K562 (cell line): ENCODE measurements around the gene COL6A1. TPM values are rescaled to one million over a fixed set of nuclear protein-coding genes. Genes with fewer than 3 reads are reported as not detected.

Experiments
- ATAC-seq: fragments of 200-7000 bp; cut with Tn5 transposase; 3 replicates; pipeline ENCODE4 v1.9.1; 2020; ENCODE audit warnings: moderate library complexity
- BruUV-seq: library from RNA; stranded (reverse); fragments of 400-500 nt; replicated peaks from 2 replicates; lab custom pipeline; 2021; lab: Mats Ljungman, UMichigan
- CTCF ChIA-PET: fragments of 300-600 bp; formaldehyde crosslinking; extraction: SDS; loops from one replicate; lab custom pipeline; 2021; ENCODE audit warnings: low intra/inter-chr PET ratio; lab: Yijun Ruan, JAX
- POLR2A ChIA-PET: fragments of 300-600, 350-650 bp; sonication (Branson Sonifier 250); formaldehyde crosslinking; extraction: SDS; loops from one replicate; lab custom pipeline; 2021; ENCODE audit warnings: antibody characterized with exemption, inconsistent platforms; lab: Yijun Ruan, JAX
- DNase-seq, 4 experiments: peaks; one replicate each; pipeline versions ENCODE4 v3.0.0 to v3.0.0-alpha.2; 2011 to 2018; ENCODE audit warnings: low spot score in 3 of 4, mixed read lengths in 3 of 4; ENCODE audit errors: extremely low read depth in 1 of 4
- FAIRE-seq: peaks from 2 replicates; lab custom pipeline; 2011; peaks lifted over from hg19 to GRCh38; lab: Jason Lieb, UNC
- H2AFZ ChIP-seq: 2 replicates; pipeline ENCODE4 v1.6.0; 2011; ENCODE audit warnings: low read depth, low read length, control low read depth, inconsistent platforms
- H3K27ac ChIP-seq: fragments of 200-600 bp; 3 replicates; pipeline ENCODE4 v1.8.0; 2011; ENCODE audit warnings: low read depth, mild to moderate bottlenecking, control low read depth, inconsistent platforms, low read length, moderate library complexity, mixed read lengths; ENCODE audit errors: extremely low read depth
- H3K27me3 ChIP-seq, 2 experiments: fragments of 300-600 bp in 1 of 2; 2 replicates in 1 of 2; 3 replicates in 1 of 2; pipeline versions ENCODE4 v1.6.0 to v1.8.0; 2011; ENCODE audit warnings: inconsistent platforms in 2 of 2, low read length in 2 of 2, mild to moderate bottlenecking in 1 of 2, mixed read lengths in 1 of 2, moderate library complexity in 1 of 2; ENCODE audit not compliant: control insufficient read depth in 2 of 2, insufficient read depth in 2 of 2
- H3K36me3 ChIP-seq: fragments of 300-600 bp; 3 replicates; pipeline ENCODE4 v1.8.0; 2011; ENCODE audit warnings: mild to moderate bottlenecking, low read length, inconsistent platforms; ENCODE audit not compliant: control insufficient read depth, insufficient read depth
- H3K4me1 ChIP-seq, 2 experiments: fragments of 200-600 bp in 1 of 2; replicated peaks in 1 of 2; 2 replicates in 1 of 2; 3 replicates in 1 of 2; pipeline versions ENCODE4 v1.5.1 to v1.8.0; 2011; ENCODE audit warnings: inconsistent platforms in 2 of 2, low read length in 2 of 2, mild to moderate bottlenecking in 1 of 2, mixed read lengths in 1 of 2, moderate library complexity in 1 of 2; ENCODE audit not compliant: control insufficient read depth in 2 of 2, insufficient read depth in 2 of 2
- H3K4me2 ChIP-seq: 2 replicates; pipeline ENCODE4 v1.6.1; 2011; ENCODE audit warnings: low read length, control low read depth, inconsistent platforms, mixed read lengths; ENCODE audit not compliant: insufficient read depth
- H3K4me3 ChIP-seq: fragments of 200-600 bp; sonication (generic), shearing (Covaris generic); 2 replicates; pipeline ENCODE4 v1.5.1; 2016; ENCODE audit warnings: control low read depth, inconsistent platforms
- H3K79me2 ChIP-seq: fragments of 200-600 bp; 3 replicates; pipeline ENCODE4 v1.8.0; 2011; ENCODE audit warnings: low read length, inconsistent platforms; ENCODE audit not compliant: control insufficient read depth, insufficient read depth
- H3K9ac ChIP-seq, 2 experiments: 2 replicates each; pipeline versions ENCODE4 v1.6.0 to v1.6.1; 2011; ENCODE audit warnings: low read depth in 2 of 2, low read length in 2 of 2, control low read depth in 1 of 2, inconsistent platforms in 1 of 2, mild to moderate bottlenecking in 1 of 2, mixed read lengths in 1 of 2; ENCODE audit not compliant: insufficient read depth in 1 of 2
- H3K9me1 ChIP-seq: one replicate; pipeline ENCODE4 v1.6.0; 2011; ENCODE audit warnings: inconsistent platforms, mild to moderate bottlenecking, low read length, moderate library complexity; ENCODE audit not compliant: control insufficient read depth, insufficient read depth
- H3K9me3 ChIP-seq: replicated peaks from 2 replicates; pipeline ENCODE4 v1.5.1; 2011; ENCODE audit warnings: low read depth, low read length, inconsistent platforms; ENCODE audit not compliant: control insufficient read depth, insufficient read depth
- H4K20me1 ChIP-seq: replicated peaks from 2 replicates; pipeline ENCODE4 v1.6.1; 2011; ENCODE audit warnings: low read length, inconsistent platforms, mixed read lengths; ENCODE audit not compliant: control insufficient read depth, insufficient read depth
- CCNT2 ChIP-seq: IDR thresholded peaks from 2 replicates; pipeline ENCODE4 v1.6.1; 2011; ENCODE audit warnings: borderline replicate concordance, low read depth, mild to moderate bottlenecking, moderate library complexity, mixed read lengths, low read length; ENCODE audit not compliant: insufficient read length; ENCODE audit errors: extremely low read depth
- EGR1 ChIP-seq: fragments of 450-650 bp; conservative IDR thresholded peaks from 2 replicates; pipeline ENCODE4 v1.6.1; 2017; ENCODE audit warnings: mild to moderate bottlenecking
- FIP1L1 ChIP-seq: fragments of 200-400 bp; formaldehyde crosslinking; IDR thresholded peaks from 2 replicates; pipeline ENCODE4 v1.6.1; 2018; ENCODE audit warnings: mild to moderate bottlenecking, low read depth, low read length; ENCODE audit not compliant: poor library complexity, severe bottlenecking
- KAT2B ChIP-seq: IDR thresholded peaks from one replicate; pipeline ENCODE4 v1.6.1; 2012; ENCODE audit warnings: low read depth, mild to moderate bottlenecking, control low read depth, inconsistent platforms, low read length, moderate library complexity
- SRSF1 ChIP-seq: fragments of 200-400 bp; formaldehyde crosslinking; IDR thresholded peaks from 2 replicates; pipeline ENCODE4 v1.6.1; 2017; ENCODE audit warnings: mild to moderate bottlenecking, low read depth, low read length, moderate library complexity
- ZKSCAN1 ChIP-seq: fragments of 150-350 bp; IDR thresholded peaks from 2 replicates; pipeline ENCODE4 v1.6.1; 2016; ENCODE audit warnings: low read depth, low read length
- ZNF239 ChIP-seq: fragments of 250-450 bp; sonication (Bioruptor Pico); IDR thresholded peaks from 2 replicates; pipeline ENCODE4 v1.4.0; 2020; ENCODE audit warnings: mild to moderate bottlenecking
- ZNF79 ChIP-seq: fragments of 250-450 bp; sonication (Bioruptor Pico); IDR thresholded peaks from 2 replicates; pipeline ENCODE4 v1.4.0; 2020; ENCODE audit warnings: low read depth, mild to moderate bottlenecking, moderate library complexity
- WGBS: fragments of 100-300 bp; shearing (Covaris generic); methylation state at CpG from one replicate; pipeline ENCODE4 v1.1.6; 2016; ENCODE audit warnings: low coverage, mixed read lengths; ENCODE audit not compliant: insufficient coverage; ENCODE audit errors: missing lambda C conversion rate; 5-methylcytosine and 5-hydroxymethylcytosine counted together
- in situ Hi-C: fragments of 300-500 bp; cut with MboI; formaldehyde crosslinking; loops from 4 replicates; pipeline ENCODE4 v1.15.0; 2018; ENCODE audit warnings: inconsistent platforms, mixed read lengths
- intact Hi-C: fragments of 100-400 bp; cut with micrococcal nuclease; formaldehyde crosslinking; loops from 2 replicates; pipeline ENCODE4 v1.14.2; 2022
- polyA plus RNA-seq, 8 experiments: library from polyadenylated mRNA; depleted of rRNA in 4 of 8; stranded (reverse) in 5 of 8; unstranded in 3 of 8; fragments of >200 nt; fragmentation: Nextera tagmentation in 2 of 8; fragmentation: Illumina TruSeq in 1 of 8; extraction: Ambion mirVana in 2 of 8; extraction: Trizol in 1 of 8; gene quantifications; 2 replicates each; pipeline versions ENCODE4 v1.2.1 to v1.2.3, GENCODE V29; 2011 to 2014; ENCODE audit warnings: inconsistent platforms in 1 of 8, missing spikeins in 1 of 8
- total RNA-seq, 7 experiments: library from RNA; depleted of rRNA in 6 of 7; stranded (reverse); fragments of >200 nt in 6 of 7; fragmentation: Illumina TruSeq in 2 of 7; extraction: Trizol in 2 of 7; gene quantifications; 2 replicates each; pipeline versions ENCODE4 v1.2.1 to v1.2.3, GENCODE V29; 2011 to 2021; ENCODE audit warnings: low replicate concordance in 1 of 7
- TF ChIP-seq, protein P1 (sequence below): IDR thresholded peaks from 2 replicates; pipeline ENCODE4 v1.6.1; 2016; ENCODE audit warnings: missing genetic modification characterization, missing compliant biosample characterization
- TF ChIP-seq, protein P2 (sequence below), 2 experiments: fragments of 450-650 bp; conservative IDR thresholded peaks; 2 replicates each; pipeline ENCODE4 v1.6.1; 2017; ENCODE audit warnings: mild to moderate bottlenecking in 2 of 2, moderate library complexity in 2 of 2
- TF ChIP-seq, protein P3 (sequence below), 2 experiments: fragments of 450-650 bp in 1 of 2; sonication (generic) in 1 of 2; formaldehyde crosslinking in 1 of 2; IDR thresholded peaks in 1 of 2; conservative IDR thresholded peaks in 1 of 2; 2 replicates each; pipeline versions ENCODE4 v1.6.1 to v1.8.1; 2016 to 2023; ENCODE audit warnings: mild to moderate bottlenecking in 2 of 2, moderate library complexity in 2 of 2, inconsistent platforms in 1 of 2, missing genetic modification reagents in 1 of 2

The COL6A1 gene
- total and polyA plus RNA-seq, 9 of the 15 experiments (the other 6 are each of a cell fraction or from before 2014, with no cell fraction given) = 0.07 to 1.3 (median 0.14) TPM; not detected in 3

GRCh38 chr21:45954921-45955320 is 26.6 kb upstream of the COL6A1 start:
- DNase-seq (no peak), ATAC-seq (no peak), FAIRE-seq (no peak)
- Histone ChIP-seq H2AFZ (no peak overlapping the region), H3K9ac (no peak overlapping the region), H3K4me1 (peaks cover 0 to 8% of the 10 kb centered on the region in 2 experiments; a peak in 1 of 5 replicates), H3K27me3 (peaks cover 24 to 38% of the 10 kb centered on the region in 2 experiments), H3K9me1 (no peaks in the 10 kb centered on the region), H3K4me3 (no peak overlapping the region), H3K79me2 (no peaks in the 10 kb centered on the region), H3K27ac (no peak overlapping the region), H3K36me3 (no peaks in the 10 kb centered on the region), H3K9me3 (no peaks in the 10 kb centered on the region; the same call in 1 of the 2 replicates), H3K4me2 (no peak overlapping the region), H4K20me1 (no peaks in the 10 kb centered on the region; the same call in 1 of the 2 replicates)
- TF ChIP-seq ZNF239 (CRISPR knock-in tag) = no peak
- TF ChIP-seq, protein P1, sequence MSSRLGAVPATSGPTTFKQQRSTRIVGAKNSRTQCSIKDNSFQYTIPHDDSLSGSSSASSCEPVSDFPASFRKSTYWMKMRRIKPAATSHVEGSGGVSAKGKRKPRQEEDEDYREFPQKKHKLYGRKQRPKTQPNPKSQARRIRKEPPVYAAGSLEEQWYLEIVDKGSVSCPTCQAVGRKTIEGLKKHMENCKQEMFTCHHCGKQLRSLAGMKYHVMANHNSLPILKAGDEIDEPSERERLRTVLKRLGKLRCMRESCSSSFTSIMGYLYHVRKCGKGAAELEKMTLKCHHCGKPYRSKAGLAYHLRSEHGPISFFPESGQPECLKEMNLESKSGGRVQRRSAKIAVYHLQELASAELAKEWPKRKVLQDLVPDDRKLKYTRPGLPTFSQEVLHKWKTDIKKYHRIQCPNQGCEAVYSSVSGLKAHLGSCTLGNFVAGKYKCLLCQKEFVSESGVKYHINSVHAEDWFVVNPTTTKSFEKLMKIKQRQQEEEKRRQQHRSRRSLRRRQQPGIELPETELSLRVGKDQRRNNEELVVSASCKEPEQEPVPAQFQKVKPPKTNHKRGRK (tag) = peak; percentile 41; the same call in 1 of the 2 replicates
- ChIA-PET CTCF (no interaction called here), POLR2A (interaction anchor here (0.6 to 1.0 kb wide), 4 partner anchors 10 to 427 kb away, joined by 3 read pairs; no protein-coding TSS in a partner anchor)
- intact Hi-C loops = no loop called here
- WGBS = 1% methylated on average over 6 of the region's 6 CpGs
- no TSS peak for BruUV-seq
- in situ Hi-C loops = no loop called here

- no peak for DNase-seq
- in situ Hi-C loops = no loop called here
- no peak for ATAC-seq
- intact Hi-C loops = no loop called here
- ChIA-PET CTCF (no interaction called here), POLR2A (no interaction called here)
- peaks cover 7 to 18% of the 10 kb centered on the region in 2 experiments; a peak in 3 of 5 replicates for H3K27me3 ChIP-seq
- H3K9me1 ChIP-seq = no peaks in the 10 kb centered on the region
- H3K4me3 ChIP-seq = no peak overlapping the region
- BruUV-seq = no TSS peak
- no peak overlapping the region for H2AFZ ChIP-seq
- H3K9me3 ChIP-seq = no peaks in the 10 kb centered on the region; the same call in 1 of the 2 replicates
- FAIRE-seq = no peak
- H3K9ac ChIP-seq = no peak overlapping the region
- no peaks in the 10 kb centered on the region for H3K79me2 ChIP-seq
- no peaks in the 10 kb centered on the region for H3K4me1 ChIP-seq
- H3K27ac ChIP-seq = no peak overlapping the region
- H4K20me1 ChIP-seq = no peaks in the 10 kb centered on the region
- no peaks in the 10 kb centered on the region for H3K36me3 ChIP-seq
- no peak overlapping the region for H3K4me2 ChIP-seq
- WGBS = 2% methylated on average over 4 of the region's 4 CpGs
- TF ChIP-seq SRSF1 (no peak), EGR1 (no peak), CCNT2 (no peak), ZNF79 (CRISPR knock-in tag) (no peak), FIP1L1 (no peak), KAT2B (no peak), ZKSCAN1 (no peak)
- TF ChIP-seq, protein P2, sequence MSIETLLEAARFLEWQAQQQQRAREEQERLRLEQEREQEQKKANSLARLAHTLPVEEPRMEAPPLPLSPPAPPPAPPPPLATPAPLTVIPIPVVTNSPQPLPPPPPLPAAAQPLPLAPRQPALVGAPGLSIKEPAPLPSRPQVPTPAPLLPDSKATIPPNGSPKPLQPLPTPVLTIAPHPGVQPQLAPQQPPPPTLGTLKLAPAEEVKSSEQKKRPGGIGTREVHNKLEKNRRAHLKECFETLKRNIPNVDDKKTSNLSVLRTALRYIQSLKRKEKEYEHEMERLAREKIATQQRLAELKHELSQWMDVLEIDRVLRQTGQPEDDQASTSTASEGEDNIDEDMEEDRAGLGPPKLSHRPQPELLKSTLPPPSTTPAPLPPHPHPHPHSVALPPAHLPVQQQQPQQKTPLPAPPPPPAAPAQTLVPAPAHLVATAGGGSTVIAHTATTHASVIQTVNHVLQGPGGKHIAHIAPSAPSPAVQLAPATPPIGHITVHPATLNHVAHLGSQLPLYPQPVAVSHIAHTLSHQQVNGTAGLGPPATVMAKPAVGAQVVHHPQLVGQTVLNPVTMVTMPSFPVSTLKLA (conservative IDR thresholded peaks at IDR 0.05) = no peak
- TF ChIP-seq, protein P3, sequence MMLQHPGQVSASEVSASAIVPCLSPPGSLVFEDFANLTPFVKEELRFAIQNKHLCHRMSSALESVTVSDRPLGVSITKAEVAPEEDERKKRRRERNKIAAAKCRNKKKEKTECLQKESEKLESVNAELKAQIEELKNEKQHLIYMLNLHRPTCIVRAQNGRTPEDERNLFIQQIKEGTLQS (IDR thresholded peaks at IDR 0.05) = no peak
- TF ChIP-seq, protein P3 (CRISPR knock-in tag; conservative IDR thresholded peaks at IDR 0.05) = no peak
These were observed 24.0 kb upstream of the COL6A1 start for GRCh38 chr21:45957551-45957950.
